ENCODE results near the gene SHISA9.

The SHISA9 gene

DNA sequence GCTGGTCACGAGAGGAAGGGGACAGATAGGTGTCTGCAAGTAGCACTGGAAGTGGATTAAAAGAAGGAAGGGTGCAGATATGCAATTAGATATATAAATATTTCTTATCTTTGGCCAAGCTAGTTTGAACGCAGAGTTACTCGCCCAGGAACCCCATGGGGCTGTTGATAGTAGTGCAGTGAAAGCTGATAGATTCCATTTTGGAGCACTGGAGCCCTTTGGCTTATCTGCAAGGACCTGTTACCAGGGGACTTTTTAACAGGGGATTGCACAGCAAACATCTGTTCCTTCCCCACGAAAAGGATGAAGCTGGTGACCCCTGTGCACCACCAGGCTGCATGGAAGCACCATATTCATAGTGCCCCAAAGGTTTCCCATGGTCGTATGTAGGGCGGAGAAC, 218.7 kb downstream of the SHISA9 start:
- H3K4me3 ChIP-seq (replicated peaks; ENCODE audit: low read depth, low read length) = no peak overlapping the region
- TF ChIP-seq, protein P1, sequence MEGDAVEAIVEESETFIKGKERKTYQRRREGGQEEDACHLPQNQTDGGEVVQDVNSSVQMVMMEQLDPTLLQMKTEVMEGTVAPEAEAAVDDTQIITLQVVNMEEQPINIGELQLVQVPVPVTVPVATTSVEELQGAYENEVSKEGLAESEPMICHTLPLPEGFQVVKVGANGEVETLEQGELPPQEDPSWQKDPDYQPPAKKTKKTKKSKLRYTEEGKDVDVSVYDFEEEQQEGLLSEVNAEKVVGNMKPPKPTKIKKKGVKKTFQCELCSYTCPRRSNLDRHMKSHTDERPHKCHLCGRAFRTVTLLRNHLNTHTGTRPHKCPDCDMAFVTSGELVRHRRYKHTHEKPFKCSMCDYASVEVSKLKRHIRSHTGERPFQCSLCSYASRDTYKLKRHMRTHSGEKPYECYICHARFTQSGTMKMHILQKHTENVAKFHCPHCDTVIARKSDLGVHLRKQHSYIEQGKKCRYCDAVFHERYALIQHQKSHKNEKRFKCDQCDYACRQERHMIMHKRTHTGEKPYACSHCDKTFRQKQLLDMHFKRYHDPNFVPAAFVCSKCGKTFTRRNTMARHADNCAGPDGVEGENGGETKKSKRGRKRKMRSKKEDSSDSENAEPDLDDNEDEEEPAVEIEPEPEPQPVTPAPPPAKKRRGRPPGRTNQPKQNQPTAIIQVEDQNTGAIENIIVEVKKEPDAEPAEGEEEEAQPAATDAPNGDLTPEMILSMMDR (IDR thresholded peaks at IDR 0.05; ENCODE audit: insufficient read depth, low read length, poor library complexity, severe bottlenecking) = no peak
- no peak for DNase-seq (ENCODE audit: extremely low read depth, insufficient read length)
- no peaks in the 10 kb centered on the region for H3K36me3 ChIP-seq (ENCODE audit: control insufficient read depth, insufficient read depth, low read length)
- H3K27me3 ChIP-seq (replicated peaks; ENCODE audit: control insufficient read depth, insufficient read depth, low read length) = no peaks in the 10 kb centered on the region

DNA sequence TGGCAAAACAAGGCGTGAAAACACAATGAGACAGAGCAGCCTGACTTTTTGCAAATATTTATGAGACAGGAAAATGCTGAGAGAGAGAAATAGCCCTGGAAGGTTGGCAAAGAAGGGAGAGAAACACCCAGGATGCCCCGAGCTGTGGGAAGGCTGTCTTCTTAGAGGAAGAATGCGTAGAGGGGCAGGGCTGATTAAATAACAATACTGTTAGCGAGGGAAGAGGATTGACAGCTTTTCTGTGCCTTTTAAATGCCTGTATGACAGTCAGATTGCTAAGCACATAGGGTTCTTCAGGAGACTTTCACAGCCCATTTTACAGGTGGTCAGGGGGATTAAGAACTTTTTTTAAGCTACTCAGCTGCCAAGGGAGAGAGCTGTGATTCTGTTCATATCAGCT, 219.2 kb downstream of the SHISA9 start:
- no peaks in the 10 kb centered on the region for H3K36me3 ChIP-seq (ENCODE audit: control insufficient read depth, insufficient read depth, low read length)
- no peaks in the 10 kb centered on the region for H3K27me3 ChIP-seq (replicated peaks; ENCODE audit: control insufficient read depth, insufficient read depth, low read length)
- DNase-seq (ENCODE audit: extremely low read depth, insufficient read length) = no peak
- TF ChIP-seq, protein P1 (IDR thresholded peaks at IDR 0.05; ENCODE audit: insufficient read depth, low read length, poor library complexity, severe bottlenecking) = no peak
- H3K4me3 ChIP-seq (replicated peaks; ENCODE audit: low read depth, low read length) = no peak overlapping the region

DNA sequence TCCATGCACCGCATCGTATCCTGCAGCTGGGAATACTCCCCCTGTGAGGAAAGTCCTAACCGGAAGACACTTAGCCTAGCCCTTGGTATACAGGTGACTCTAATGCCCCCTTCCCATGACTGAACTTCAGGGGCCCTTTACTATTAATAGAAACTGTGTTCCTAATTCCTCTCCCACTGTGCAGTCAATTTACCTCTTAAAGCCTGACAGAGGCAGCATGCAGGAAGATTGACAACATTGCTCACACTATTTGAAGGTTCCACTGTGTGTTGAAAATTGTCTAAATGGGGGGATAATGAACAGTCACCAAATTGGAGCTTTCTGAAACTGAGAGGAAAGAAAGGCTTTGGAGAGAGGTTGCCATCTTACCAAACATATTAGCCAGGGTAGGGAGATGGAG, 222.6 kb downstream of the SHISA9 start:
- TF ChIP-seq, protein P1 (IDR thresholded peaks at IDR 0.05; ENCODE audit: insufficient read depth, low read length, poor library complexity, severe bottlenecking) = no peak
- DNase-seq (ENCODE audit: extremely low read depth, insufficient read length) = no peak
- Histone ChIP-seq H3K4me3 (replicated peaks; ENCODE audit: low read depth, low read length) (no peak overlapping the region), H3K27me3 (replicated peaks; ENCODE audit: control insufficient read depth, insufficient read depth, low read length) (no peaks in the 10 kb centered on the region; the same call in 1 of the 2 replicates), H3K36me3 (ENCODE audit: control insufficient read depth, insufficient read depth, low read length) (no peaks in the 10 kb centered on the region)

DNA sequence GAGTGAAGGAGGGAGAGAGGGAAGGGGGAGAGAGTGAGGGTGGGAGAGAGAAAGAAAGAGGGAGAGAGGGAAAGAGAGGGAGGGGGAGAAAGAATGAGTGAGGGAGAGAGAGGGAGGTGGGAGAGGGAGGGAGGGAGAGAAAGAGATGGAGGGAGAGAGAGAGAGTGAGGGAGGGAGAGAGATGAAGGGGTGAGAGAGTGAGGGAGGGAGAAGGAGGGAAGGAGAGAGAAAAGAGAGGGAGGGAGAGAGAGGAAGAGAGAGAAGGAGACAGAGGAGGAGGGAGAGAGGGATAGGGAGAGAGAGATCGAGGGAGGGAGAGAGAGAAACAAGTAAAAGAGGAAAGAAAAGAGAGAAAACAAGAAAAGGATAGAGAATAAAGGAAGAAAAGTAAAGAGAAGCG, 225.7 kb downstream of the SHISA9 start:
- TF ChIP-seq, protein P1 (IDR thresholded peaks at IDR 0.05; ENCODE audit: insufficient read depth, low read length, poor library complexity, severe bottlenecking) = no peak
- no peak overlapping the region for H3K4me3 ChIP-seq (replicated peaks; ENCODE audit: low read depth, low read length)

DNA sequence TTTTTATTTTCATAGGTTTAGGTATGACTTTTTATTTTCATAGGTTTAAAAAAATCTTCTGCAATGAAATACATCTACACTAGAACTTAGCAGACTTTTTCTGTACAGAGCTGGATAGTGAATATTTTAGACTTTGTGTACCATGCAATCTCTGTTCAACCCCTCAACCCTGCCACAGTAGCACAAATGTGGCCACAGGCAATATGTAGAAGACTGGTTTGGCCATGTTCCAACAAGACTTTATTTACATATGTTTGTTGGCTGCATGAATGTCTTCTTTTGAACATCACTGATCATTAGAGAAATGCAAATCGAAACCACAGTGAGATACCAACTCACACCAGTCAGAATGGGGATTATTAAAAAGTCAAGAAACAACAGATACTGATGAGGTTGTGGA, 229.2 kb downstream of the SHISA9 start:
- H3K4me3 ChIP-seq (replicated peaks; ENCODE audit: low read depth, low read length) = no peak overlapping the region
- H3K27me3 ChIP-seq (replicated peaks; ENCODE audit: control insufficient read depth, insufficient read depth, low read length) = no peaks in the 10 kb centered on the region; the same call in 1 of the 2 replicates
- TF ChIP-seq, protein P1 (IDR thresholded peaks at IDR 0.05; ENCODE audit: insufficient read depth, low read length, poor library complexity, severe bottlenecking) = no peak
- no peaks in the 10 kb centered on the region for H3K36me3 ChIP-seq (ENCODE audit: control insufficient read depth, insufficient read depth, low read length)
- DNase-seq (ENCODE audit: extremely low read depth, insufficient read length) = no peak

More for the DNA sequence above, 225.7 kb downstream of the SHISA9 start:
- Histone ChIP-seq H3K36me3 (ENCODE audit: control insufficient read depth, insufficient read depth, low read length) (no peaks in the 10 kb centered on the region), H3K27me3 (replicated peaks; ENCODE audit: control insufficient read depth, insufficient read depth, low read length) (no peaks in the 10 kb centered on the region; the same call in 1 of the 2 replicates)
- DNase-seq (ENCODE audit: extremely low read depth, insufficient read length) = no peak

DNA sequence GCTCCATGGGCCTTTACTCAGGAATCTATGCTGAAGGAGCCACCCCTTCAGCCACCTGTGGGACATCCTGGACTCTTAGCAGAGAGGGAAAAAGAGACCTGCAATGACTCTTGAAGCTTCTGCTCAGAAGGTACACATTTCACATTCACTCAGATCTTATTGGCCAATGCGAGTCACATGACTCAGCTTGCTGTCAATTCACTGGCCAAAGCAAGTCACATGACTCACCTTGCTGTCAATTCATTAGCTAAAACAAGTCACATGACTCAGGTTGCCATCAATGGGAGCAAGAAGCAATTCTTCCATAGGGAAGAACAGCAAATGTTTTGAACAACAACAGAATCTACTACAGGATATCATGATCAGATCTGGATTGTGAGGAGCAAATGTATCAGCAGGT, 233.4 kb downstream of the SHISA9 start:
- no peaks in the 10 kb centered on the region for H3K27me3 ChIP-seq (replicated peaks; ENCODE audit: control insufficient read depth, insufficient read depth, low read length)
- DNase-seq (ENCODE audit: extremely low read depth, insufficient read length) = no peak
- TF ChIP-seq, protein P1 (IDR thresholded peaks at IDR 0.05; ENCODE audit: insufficient read depth, low read length, poor library complexity, severe bottlenecking) = no peak

More for the DNA sequence above, 233.4 kb downstream of the SHISA9 start:
- Histone ChIP-seq H3K36me3 (ENCODE audit: control insufficient read depth, insufficient read depth, low read length) (no peaks in the 10 kb centered on the region), H3K4me3 (replicated peaks; ENCODE audit: low read depth, low read length) (no peak overlapping the region)

All from GM06990 (cell line).